ENCODE measurements around the gene DNAJC12. TPM values are rescaled to one million over a fixed set of nuclear protein-coding genes. Genes with fewer than 3 reads are reported as not detected.

The DNAJC12 gene
- total and polyA plus RNA-seq, 2 of the 8 experiments (the other 6 are each of a cell fraction or from before 2014, with no cell fraction given) = 0.86 to 4.2 TPM

- TF ChIP-seq CBX5 (IDR thresholded peaks at IDR 0.05; ENCODE audit: low read depth, low read length) (no peak), JUN (IDR thresholded peaks at IDR 0.05; ENCODE audit: low read depth, low read length) (no peak), GABPA (IDR thresholded peaks at IDR 0.05; ENCODE audit: borderline replicate concordance, insufficient read depth, low read length) (no peak), KDM1A (IDR thresholded peaks at IDR 0.05; ENCODE audit: borderline replicate concordance, low read length) (no peak), RXRA (IDR thresholded peaks at IDR 0.05; ENCODE audit: insufficient read depth, low read depth, low read length) (0 out of 2 replicates have a peak, but pooled peaks have one; percentile 25), TAF1 (IDR thresholded peaks at IDR 0.05; ENCODE audit: low read depth, low read length) (peak; percentile 26; the same call in 1 of the 2 replicates), GTF2F1 (IDR thresholded peaks at IDR 0.05; ENCODE audit: borderline replicate concordance, low read depth, low read length) (no peak)
These were observed 23.9 kb upstream of the DNAJC12 start (continued) for GRCh38 chr10:67861750-67862432.
